Stimulated activated CD4-positive, alpha-beta T cell treated with anti-CD3 and anti-CD28 coated beads, Interleukin-1b, Interleukin-23, amount 100 ng/mL, for 4 hours (primary cell): ENCODE measurements around the gene CAPG.
"Not testable (repeated sequence)": the region's sequence is repeated elsewhere in the genome, so short reads cannot be mapped to it uniquely, and the experiment has no call there.

Experiments
- DNase-seq, 2 donors: peaks; one replicate each; pipeline ENCODE4 v3.0.0-alpha.2; 2020; ENCODE audit warnings: low read depth in 2 of 2

The CAPG gene

DNA sequence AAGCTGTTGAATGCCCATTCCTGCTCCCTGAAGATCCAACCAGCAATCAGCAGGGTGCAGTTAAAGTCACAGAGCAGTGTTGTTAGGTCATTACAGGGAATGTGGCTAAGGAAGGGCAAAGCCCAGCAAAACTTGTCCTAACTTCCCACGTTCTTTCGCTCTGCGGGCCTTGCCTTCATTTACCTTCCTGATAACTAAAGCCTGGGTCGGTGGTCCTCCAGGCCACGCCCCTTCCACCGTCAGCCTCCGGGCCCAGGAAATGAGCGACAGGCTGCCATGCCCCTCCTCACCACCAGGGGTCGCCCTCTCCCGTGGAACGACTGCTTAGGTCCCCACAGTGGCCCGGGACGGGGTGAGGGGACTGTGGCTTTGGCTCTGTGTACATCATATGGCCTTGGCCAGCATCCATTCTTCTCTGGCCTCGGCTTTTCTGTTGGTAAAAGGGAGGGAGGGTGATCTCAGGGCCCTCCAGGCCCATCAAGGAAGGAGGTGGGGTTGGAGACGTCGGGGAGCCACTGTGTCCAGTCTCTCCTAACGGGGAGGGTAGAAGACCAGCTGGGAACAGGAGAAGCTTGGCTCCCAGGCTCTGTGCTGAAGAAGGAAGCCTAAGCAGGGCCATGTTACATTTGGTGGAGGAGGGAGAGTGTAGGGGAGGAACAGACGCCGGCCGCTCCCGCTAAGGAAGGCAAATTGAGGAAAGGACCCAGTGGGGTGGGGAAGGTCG lies 10.5 kb upstream of the CAPG start:
- DNase-seq, result peak; percentile 93

DNA sequence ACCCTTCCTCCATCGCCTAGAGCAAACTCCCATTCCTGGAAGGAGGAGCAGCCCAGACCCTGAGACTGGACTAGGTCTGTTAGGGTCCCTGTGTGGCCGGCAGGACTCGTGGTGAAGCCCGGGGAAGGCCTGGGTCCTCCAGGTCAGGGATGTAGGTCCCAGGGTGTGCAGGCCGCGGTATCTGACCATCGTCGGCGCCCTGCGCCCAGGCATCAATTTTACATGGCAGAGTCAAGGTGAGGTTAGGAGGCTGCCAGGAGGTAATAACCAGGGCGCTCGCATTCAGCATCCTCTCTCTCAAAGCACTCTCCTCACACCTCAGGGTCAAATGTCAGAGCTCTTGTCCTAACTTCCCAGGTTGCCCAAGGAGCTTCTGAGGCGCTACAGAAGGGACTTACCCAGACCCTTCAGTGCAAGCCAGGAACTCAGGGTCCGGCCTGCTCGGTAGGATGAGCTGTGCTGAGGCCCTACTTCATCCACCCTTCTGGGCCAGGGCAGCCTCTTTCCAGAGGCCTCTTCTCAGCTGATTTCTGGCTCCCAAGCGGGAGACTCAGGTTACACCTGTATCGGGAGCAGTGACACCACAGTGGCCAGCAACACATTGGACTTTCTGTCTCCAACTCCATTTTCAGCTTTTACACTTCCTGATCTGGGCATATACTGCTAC lies 9.0 kb upstream of the CAPG start:
- no peak for DNase-seq

DNA sequence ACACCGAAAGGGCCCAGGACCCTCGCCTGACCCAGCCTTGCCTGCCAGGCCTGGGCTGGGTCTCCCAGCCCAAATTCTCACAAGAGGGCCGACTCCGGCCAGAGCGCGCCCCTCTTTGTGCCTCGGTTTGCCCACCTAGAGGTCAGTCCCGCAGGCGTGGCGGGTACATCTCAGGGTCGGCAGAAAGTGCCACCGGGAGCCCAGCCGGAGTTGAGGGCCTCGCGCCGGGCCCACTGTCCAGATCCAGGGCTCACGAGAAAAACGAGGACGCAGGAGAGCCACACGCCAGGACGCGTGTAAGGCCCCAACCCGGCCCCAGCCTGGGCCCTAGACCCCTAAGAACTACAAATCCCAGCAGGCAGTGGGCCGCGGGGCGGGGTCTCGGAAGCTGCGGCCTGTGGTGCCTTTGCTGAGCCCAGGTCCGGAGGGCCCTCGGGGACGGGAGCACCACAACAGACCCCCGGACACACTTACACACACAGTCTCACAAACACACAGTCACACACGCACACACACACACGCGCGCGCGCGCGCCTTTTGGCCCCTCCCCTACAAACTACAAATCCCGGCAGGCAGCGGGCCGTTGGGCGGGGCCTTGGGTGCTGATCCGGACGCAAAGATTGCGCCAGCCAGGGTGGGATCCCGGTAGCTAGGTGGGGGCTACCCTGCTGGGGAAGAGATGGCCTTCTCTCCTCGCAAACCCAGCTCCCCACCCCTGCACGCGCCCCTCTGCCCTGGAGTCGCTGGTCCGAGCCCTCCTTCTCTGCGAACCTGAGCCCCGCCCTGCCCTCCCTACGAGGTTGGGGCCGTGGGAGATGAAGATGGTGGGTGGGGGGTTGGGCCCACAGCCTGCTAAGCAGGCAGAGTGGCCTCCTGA lies 8.2 kb upstream of the CAPG start, which contains the start of gene SH2D6:
Gene SH2D6 (plus strand): TSS at position 583 of the 877 bp plus-strand sequence. CDS start 10,752 bp downstream, outside the sequence.
- DNase-seq, result peak; percentile 68 to 83

DNA sequence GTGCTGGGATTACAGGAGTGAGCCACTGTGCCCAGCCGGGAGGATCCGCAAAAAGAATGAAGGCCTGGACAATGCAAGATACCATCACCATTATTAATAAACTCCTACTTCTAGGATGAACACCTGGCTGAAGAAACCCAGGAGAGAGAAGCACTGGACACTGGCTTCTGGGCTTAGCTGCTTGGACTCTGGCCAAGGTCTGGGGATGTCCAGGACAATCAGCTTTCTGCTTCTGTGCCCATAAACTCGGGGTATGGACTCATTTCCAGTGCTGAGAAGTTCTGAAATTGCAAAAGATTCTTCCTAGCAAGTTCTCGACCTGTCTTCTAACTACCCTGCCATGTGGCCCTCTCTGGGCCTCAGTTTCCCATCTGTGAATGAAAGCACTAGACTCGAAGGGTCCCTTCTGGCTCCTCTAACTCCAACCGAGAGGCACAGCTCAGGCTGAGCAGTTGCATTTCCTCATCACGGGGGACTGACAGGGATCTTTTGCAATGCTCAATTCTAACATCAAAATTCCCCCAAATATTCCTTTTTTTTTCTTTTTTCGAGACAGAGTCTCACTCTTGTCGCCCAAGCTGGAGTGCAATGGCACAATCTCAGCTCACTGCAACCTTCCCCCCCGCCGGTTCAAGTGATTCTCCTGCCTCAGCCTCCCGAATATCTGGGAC lies 5.9 kb upstream of the CAPG start:
- DNase-seq, result no peak

DNA sequence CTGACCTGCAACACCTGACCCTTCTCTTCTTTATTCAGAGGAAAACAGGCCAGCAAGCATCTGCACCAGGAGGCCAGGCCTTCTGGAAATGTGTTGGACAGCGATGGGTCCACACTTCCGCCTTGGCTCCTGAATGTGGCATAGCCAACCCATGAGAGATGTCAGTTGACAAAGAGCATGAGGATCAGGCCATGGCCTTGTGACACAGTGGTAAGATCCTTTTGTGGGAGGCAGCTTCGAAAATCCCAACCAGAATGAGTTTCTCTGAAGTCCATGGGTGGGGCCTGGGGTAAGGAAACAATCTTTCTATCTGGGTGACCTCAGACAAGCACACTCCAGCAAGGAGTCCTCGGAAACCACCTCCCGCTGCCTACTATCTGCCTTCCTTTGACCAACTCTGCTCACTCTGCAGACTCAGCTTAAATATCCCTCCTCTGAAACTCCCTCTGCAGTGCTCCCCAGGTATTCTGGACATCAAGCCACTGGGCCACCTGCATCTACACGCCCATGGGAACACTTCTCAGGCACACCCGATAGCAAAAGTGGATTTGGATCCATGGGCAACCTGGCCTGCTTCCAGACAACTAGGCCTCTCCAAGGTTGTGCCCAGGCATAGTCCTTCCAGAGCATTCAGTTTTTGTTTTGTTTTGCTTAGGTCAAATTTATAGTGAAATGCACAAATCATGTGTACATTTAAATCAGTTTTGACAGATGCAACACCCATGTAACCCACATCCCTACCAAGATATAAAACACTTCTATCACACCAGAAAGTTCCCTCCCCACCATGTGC lies 4.8 kb upstream of the CAPG start:
- DNase-seq, result no peak

DNA sequence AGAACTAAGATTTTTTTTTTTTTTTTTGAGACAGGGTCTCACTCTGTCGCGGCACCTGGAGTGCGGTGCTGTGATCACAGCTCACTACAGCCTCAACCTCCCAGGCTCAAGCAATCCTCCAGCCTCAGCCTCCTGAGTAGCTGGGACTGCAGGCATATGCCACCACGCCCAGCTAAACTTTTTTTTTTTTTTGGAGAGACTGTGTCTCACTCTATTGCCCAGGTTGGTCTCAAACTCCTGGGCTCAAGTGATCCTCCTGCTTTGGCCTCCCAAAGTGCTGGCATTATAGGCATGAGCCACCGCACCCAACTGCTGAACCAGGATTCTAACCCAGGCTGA lies 4.2 kb upstream of the CAPG start:
- DNase-seq, result not testable (repeated sequence)

DNA sequence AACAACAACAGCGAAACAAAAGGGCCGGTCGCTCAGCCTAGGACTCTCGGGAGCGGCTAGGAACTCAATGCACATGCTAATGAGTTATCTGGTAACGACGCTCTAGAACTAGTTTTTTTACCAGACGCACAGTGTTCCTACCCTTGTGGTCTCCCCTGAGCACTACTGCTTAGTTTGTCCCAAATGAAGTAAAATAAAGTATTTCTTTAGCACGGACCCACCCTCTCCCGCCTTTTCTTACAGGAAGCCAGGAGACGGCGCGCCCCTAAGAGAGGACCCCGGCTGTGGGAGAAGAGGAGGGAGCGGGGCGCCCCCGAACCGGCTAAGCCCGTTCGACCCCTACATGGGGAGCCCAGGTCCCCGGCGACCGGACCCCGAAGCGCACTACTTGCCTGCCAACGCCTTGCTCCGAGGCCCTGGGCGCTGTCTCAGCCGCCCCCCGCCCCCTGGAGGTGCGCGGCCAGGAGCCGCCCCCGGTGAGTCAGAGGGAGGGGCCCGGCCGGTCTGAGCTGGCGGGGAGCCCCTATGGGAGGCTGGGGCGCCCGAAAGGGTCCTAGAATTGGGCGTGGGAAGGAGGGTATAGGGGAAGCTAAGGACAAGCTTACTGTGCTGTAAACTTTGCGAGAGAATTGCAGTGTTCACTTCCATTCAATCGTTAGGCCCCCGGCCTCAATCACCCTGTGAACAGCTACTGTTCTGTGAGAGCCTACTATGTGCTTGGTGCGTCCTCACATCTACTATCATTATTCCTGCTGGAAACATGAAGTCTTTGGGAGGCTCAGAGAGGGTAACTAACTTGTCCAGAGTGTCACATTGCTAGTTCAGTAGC lies 3.6 kb upstream of the CAPG start:
- no peak for DNase-seq

DNA sequence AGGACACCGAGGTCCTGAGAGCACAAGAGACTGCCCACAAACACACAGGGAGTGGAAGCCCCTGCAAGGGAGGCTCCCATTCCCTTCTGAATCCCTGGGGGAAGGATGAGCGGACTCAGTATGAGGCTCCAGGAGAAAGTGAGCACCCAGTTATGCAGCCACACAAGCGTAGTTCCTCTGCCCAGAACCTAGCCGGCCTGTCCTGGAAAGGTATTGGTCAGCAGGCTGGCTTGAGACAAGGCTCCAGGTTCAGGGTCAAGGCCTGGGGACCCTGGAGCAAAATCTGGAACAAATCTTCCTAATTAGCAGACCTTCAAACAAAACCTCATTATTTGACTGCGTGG lies 1.2 kb upstream of the CAPG start:
- no peak for DNase-seq

DNA sequence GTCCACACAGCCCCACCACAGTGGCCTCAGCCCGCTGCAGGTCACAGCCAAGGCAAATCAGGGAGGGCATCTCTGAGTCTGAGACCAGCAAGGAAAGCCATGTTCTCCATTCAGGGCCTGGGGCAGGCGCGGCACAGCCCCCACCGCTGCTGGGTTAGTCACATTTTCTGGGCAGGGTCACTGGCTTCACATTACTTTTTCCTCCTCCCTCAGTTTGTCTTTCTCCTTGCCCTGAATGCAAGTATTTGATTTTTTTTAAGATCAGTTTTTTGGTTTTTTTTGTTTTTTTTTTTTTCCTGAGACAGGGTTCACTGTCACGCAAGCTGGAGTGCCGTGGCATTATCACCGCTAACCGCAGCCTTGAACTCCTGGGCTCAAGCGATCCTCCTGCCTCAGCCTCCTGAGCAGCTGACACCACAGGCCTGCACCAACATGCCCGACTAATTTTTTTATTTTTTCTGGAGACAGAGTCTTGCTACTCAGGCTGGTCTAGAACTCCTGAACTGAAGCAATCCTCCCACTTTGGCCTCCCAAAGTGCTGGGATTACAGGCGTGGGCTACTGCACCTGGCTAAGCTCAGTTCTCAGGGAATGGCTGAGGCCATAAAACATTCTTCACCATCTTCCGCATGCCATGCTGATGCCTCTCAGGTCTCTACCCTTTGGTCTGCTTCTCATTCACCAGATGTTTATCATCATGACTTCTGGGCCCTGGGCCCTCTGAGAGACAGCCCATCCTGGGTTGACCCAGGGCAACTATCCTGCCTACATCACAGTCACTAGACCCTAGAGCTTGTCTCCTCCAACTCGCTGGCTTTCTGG lies 628 bp upstream of the CAPG start:
- no peak for DNase-seq

DNA sequence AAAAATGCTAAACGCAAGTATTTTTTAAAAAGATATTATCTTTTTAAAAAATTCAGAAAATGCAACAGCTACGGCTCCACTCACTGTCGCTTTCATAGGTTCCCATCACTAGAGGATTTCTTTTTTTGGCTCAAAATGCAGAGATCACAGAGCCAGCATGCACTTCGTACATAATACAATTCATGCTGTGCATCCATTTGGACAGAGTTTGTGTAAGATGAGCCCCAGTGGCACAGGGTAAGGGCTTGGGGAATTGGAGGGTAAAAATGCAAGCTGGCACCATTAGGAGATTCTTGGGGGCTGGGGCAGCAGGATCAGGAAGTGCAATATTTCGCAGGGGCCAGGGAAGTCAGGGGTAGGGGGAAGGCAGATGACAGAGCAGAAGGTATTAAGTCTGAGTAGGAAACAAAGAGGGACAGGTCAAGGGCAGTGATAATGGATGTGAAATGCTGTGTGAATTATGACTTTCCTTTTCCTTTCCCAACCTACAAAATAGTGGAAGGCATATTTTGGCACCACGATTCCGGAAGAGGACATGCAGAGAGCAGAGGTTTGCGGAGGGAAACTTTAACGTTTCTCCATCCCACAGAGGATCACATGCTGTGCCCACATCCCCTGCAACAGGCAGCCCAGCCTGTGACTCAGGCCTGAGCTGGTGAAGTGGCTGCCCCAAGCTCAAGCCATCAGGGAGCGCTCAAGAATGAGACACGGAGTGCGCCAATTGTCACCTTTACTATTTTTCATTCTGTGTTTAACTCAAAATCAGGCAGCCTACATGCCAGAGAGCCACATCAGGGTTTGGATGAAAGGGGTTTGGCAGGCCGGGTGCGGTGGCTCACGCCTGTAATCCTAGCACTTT lies 4.7 kb downstream of the CAPG start:
- peak; percentile 25 to 39 for DNase-seq

DNA sequence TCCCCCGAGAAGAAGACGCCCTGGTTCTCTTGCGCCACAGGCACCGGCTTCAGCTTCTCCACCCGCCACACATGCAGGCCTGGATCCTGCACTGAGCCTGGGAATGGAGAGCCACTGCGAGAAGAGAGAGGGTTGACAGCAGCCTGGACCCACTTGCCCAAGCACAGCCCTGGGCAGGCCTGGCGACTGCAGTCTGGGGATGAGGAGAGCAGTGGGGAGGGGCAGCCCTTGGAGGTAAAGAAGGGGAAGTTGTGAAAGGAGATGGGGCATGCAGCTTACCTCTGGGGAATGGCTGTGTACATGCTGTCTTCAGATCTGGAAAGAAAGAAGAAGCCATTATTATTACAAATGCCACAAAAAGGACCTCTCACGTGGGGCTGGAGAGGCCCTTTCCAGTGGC lies 8.3 kb downstream of the CAPG start:
- no peak for DNase-seq

DNA sequence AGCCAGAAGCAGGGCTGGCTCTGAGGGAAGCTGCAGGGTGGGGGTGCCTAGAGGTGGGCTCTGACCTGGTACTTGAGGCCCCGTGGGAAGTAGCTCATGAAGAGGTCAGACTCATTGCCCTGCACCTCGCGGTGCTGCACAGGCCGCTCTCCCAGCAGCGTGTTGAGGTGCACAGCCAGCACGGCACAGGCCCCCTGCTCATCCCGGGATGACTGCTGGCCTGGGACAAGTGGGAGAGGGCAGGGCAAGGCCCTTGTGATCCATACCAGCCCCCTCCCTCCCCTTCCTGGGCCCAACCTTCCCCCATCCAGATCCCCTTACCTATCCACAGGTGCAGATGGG lies 8.7 kb downstream of the CAPG start:
- DNase-seq, result no peak

DNA sequence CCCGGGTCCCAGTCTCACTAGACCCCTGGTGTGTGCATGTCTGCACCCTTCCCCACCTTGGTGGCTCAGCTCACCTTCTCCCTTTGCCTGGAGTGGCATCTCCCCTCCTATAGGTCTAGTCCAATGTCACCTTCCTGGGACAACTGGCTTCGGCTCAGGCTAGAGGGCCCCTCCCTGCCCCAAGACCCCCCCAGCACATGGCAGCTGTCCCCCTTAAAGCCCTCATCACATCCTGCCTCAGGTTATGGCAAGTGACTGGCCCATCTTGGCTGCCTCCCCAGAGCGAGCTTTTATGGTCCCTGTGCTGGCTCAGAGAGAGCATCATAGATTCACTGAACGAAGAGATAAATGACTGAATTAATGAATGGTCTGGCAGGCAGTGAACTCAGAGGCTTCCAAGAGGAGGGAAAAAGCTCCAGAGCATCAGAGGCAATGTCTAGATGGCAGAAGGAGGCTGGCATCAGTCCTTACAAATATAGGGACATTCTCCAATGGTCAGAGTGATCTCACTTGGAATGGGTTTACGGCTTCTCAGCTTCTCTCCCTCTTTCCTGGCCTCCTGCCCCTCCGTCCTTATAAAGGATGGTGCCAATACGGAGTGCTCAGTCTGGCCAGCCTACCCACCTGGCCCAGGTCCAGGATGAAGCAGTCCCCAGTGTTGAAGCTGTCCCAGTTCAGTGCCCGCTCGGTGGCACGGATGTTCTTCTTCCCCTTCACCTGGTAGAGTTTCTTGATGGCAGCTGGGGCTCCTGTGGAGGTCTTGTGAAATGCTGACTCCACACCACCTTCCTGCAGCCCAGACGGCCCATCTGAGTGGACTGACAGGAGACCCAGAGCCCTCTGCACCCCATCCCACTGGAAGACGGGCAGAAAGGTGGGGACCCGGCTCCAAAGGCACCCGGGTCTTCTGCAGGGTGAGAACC lies 9.4 kb downstream of the CAPG start:
- no peak for DNase-seq

DNA sequence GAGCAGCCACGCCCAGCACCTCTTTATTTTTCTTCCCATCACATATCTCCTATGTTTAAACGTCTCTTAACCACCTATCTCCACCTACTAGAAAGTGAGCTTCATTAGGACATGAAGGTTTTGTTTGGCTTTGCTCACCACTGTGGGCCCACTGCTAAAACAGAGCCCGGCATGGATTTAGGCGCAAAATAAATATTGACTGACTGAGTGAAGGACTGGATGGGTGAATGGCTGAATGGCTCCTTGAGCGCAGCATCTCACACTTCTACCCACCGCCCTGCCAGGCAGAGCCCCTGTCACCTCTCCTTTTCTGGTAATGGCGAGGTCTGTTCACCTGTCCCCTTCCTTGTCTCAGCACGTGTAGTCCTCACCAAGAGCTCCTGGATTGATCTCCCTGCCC lies 10.1 kb downstream of the CAPG start:
- DNase-seq, result no peak

DNA sequence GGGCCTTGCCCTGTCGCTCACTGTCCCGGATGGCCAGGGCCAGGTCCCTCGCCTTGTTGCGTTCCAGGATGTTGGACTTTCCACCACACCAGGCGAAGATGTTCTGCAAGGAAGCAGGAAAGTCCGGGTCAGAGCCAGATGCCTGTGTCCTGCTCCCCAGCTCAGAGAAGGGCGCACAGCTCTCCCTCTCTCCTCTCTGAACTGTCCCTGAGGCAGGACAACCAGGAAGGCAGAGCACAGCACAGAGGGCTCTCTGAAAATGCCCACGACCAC lies 11.0 kb downstream of the CAPG start:
- DNase-seq, result no peak

DNA sequence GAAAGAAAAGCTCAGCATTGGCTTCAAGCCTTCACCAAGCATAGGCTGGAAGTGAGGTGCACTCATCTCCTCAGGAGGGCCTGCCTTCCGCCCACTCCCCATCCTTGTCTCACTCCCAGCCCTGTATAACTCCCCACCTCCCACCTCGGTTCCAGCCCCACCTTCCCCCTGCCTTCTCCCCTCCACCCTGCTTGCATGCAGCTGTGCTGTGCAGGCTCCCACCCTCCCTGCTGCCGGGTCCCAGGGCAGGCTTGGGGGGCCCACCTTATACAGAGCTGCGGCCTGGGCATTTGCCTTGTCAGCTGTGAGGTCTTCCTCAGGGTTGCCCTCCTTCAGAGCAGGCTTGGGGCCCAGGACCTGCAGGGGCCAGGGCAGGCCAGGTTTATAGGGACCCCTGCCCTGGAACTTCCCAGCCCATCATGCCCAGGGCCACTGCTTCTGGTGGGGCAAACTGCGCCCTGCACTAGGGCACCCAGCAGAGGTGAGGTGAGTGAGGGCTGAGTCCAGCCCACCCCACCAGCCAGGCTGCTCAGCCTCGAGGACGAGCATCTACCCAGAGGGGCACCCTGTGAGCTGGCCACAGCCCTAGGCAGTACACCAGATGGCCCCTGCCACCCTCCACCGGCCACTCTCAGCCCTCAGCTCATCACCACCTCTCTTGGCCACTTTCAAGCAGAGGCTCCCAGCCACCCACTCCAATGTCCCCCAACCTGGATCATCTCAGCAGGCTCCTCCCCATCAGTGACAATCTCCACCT lies 11.6 kb downstream of the CAPG start:
- DNase-seq, result no peak

DNA sequence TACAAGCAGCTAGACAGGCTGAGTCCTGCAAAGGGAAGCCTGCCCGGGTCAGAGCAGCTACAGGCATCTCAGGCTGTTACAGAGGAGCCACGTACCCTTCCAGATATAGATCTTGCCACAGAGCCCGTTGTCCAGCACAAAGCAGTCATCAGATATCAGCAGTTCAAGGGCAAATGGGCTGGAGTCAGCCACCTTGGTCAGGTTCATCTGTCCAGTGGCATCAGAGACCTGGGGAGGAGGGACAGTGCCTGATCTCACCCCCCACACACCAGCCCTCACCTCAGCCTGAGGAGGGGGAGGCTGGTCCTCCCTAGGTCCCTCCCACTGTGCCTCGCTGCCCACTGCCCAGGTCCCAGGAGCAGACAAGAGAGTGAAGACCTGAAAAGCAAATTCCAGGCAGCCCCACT lies 12.2 kb downstream of the CAPG start:
- DNase-seq, result no peak
